ENCODE measurements around the gene NAT14.

The NAT14 gene

GRCh38 chr19:55462722-55463121 lies 22.3 kb upstream of the NAT14 start:
- peaks cover 28% of the 10 kb centered on the region for H3K79me2 ChIP-seq (ENCODE audit: insufficient read depth, low read length)
- H3K36me3 ChIP-seq (ENCODE audit: insufficient read depth, low read length): no peaks in the 10 kb centered on the region
- H3K4me1 ChIP-seq (ENCODE audit: insufficient read depth, low read length): peaks cover 36% of the 10 kb centered on the region
- peak overlapping the region; percentile 80 for H3K4me2 ChIP-seq (ENCODE audit: insufficient read depth, low read length)
- DNase-seq (no peak), ATAC-seq (ENCODE audit: insufficient read depth, low read depth) (no peak)
- no peak for TF ChIP-seq CTCF (IDR thresholded peaks at IDR 0.05; ENCODE audit: borderline replicate concordance, extremely low read depth, low read length, poor library complexity, severe bottlenecking)
- no peak for TF ChIP-seq EZH2 (IDR thresholded peaks at IDR 0.05; ENCODE audit: borderline replicate concordance, low read depth, low read length, severe bottlenecking)
- H3K9me3 ChIP-seq (ENCODE audit: insufficient read depth, low read length, severe bottlenecking): no peaks in the 10 kb centered on the region
- peak overlapping the region; percentile 55; the same call in 1 of the 2 replicates for H3K9ac ChIP-seq (ENCODE audit: low read depth, low read length)
- peak overlapping the region in 1 of 2 experiments; percentile 65; a peak in 2 of 4 replicates for H3K4me3 ChIP-seq (ENCODE audit: low read depth in 1 of 2, low read length in 2 of 2)
- H3K27ac ChIP-seq (ENCODE audit: low read length): no peak overlapping the region
- no peak overlapping the region for H2AFZ ChIP-seq (ENCODE audit: low read depth, low read length)
- 0 out of 2 replicates have a peak, but pooled peaks cover 7% of the 10 kb centered on the region for H4K20me1 ChIP-seq (ENCODE audit: insufficient read depth, low read length)
- H3K27me3 ChIP-seq (ENCODE audit: insufficient read depth, low read length, poor library complexity): no peaks in the 10 kb centered on the region

GRCh38 chr19:55463583-55464031 lies 21.4 kb upstream of the NAT14 start:
- no peaks in the 10 kb centered on the region for H3K27me3 ChIP-seq (ENCODE audit: insufficient read depth, low read length, poor library complexity)
- no peak overlapping the region for H3K27ac ChIP-seq (ENCODE audit: low read length)
- H3K79me2 ChIP-seq (ENCODE audit: insufficient read depth, low read length): peaks cover 24% of the 10 kb centered on the region
- H3K4me2 ChIP-seq (ENCODE audit: insufficient read depth, low read length): no peak overlapping the region
- no peak overlapping the region for H3K4me3 ChIP-seq (ENCODE audit: low read depth in 1 of 2, low read length in 2 of 2)
- peaks cover 41% of the 10 kb centered on the region for H3K4me1 ChIP-seq (ENCODE audit: insufficient read depth, low read length)
- no peaks in the 10 kb centered on the region for H3K9me3 ChIP-seq (ENCODE audit: insufficient read depth, low read length, severe bottlenecking)
- H3K9ac ChIP-seq (ENCODE audit: low read depth, low read length): peak overlapping the region; percentile 7; the same call in 1 of the 2 replicates
- TF ChIP-seq CTCF (IDR thresholded peaks at IDR 0.05; ENCODE audit: borderline replicate concordance, extremely low read depth, low read length, poor library complexity, severe bottlenecking) (no peak), EZH2 (IDR thresholded peaks at IDR 0.05; ENCODE audit: borderline replicate concordance, low read depth, low read length, severe bottlenecking) (no peak)
- DNase-seq (no peak), ATAC-seq (ENCODE audit: insufficient read depth, low read depth) (no peak)
- 0 out of 2 replicates have a peak, but pooled peaks cover 7% of the 10 kb centered on the region for H4K20me1 ChIP-seq (ENCODE audit: insufficient read depth, low read length)
- no peak overlapping the region for H2AFZ ChIP-seq (ENCODE audit: low read depth, low read length)
- no peaks in the 10 kb centered on the region for H3K36me3 ChIP-seq (ENCODE audit: insufficient read depth, low read length)

- Histone ChIP-seq H3K27me3 (ENCODE audit: insufficient read depth, low read length, poor library complexity) (no peaks in the 10 kb centered on the region), H3K9ac (ENCODE audit: low read depth, low read length) (no peak overlapping the region), H4K20me1 (ENCODE audit: insufficient read depth, low read length) (0 out of 2 replicates have a peak, but pooled peaks cover 4% of the 10 kb centered on the region), H2AFZ (ENCODE audit: low read depth, low read length) (no peak overlapping the region), H3K27ac (ENCODE audit: low read length) (no peak overlapping the region), H3K36me3 (ENCODE audit: insufficient read depth, low read length) (no peaks in the 10 kb centered on the region), H3K9me3 (ENCODE audit: insufficient read depth, low read length, severe bottlenecking) (no peaks in the 10 kb centered on the region), H3K4me1 (ENCODE audit: insufficient read depth, low read length) (peaks cover 41% of the 10 kb centered on the region), H3K4me2 (ENCODE audit: insufficient read depth, low read length) (no peak overlapping the region), H3K79me2 (ENCODE audit: insufficient read depth, low read length) (peaks cover 21% of the 10 kb centered on the region), H3K4me3 (ENCODE audit: low read depth in 1 of 2, low read length in 2 of 2) (no peak overlapping the region)
- no peak for DNase-seq
- no peak for TF ChIP-seq EZH2 (IDR thresholded peaks at IDR 0.05; ENCODE audit: borderline replicate concordance, low read depth, low read length, severe bottlenecking)
- TF ChIP-seq CTCF (IDR thresholded peaks at IDR 0.05; ENCODE audit: borderline replicate concordance, extremely low read depth, low read length, poor library complexity, severe bottlenecking): no peak
- ATAC-seq (ENCODE audit: insufficient read depth, low read depth): no peak
Observed at GRCh38 chr19:55464039-55464661, 20.8 kb upstream of the NAT14 start.
